ENCODE results near the gene SYNPO2. TPM values are rescaled to one million over a fixed set of nuclear protein-coding genes. Genes with fewer than 3 reads are reported as not detected.
A peak's percentile ranks its signal among the peaks of the same experiment; 100 is the strongest.

The SYNPO2 gene
- total RNA-seq, 4 donors from 2014 or later, result 998 to 4,186 (median 1,764) TPM

DNA sequence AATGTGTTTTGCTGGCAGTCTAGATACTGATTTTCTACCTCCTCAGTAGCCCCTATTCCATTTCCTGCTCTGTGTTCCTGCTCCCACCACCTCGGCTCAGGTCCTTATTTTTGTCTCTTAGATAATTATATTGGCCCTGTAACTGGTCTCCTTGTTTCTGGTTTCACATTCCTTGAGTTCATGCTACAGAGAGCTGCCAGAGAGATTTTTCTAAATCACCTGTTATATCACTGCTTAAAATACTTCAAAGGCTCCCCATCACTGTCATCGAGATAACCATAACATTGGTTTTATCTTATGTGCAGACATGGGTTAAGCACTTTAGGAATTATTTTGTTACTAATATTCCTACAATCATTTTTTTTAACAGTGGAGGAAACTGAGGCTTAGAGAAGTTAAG is 9.6 kb downstream of the SYNPO2 start:
- in situ Hi-C loops (cut with MboI; ENCODE audit: low sequenced_read_pairs in 4 of 4) (loop anchor here in 2 of 4 donors (10.0 kb wide), 1 partner anchor 123 kb away; no protein-coding TSS in a partner anchor), intact Hi-C loops (cut with DNase I; ENCODE audit: low total_unique reads) (loop anchor here (2.0 to 10.0 kb wide), 3 partner anchors 45 to 247 kb away; no protein-coding TSS in a partner anchor)
- Histone ChIP-seq H3K9me3 (no peaks in the 10 kb centered on the region), H3K36me3 (no peaks in the 10 kb centered on the region), H3K4me1 (peaks cover 37 to 53% of the 10 kb centered on the region in 2 donors), H3K27ac (peak overlapping the region; percentile 72 to 88 (median 85)), H3K4me3 (peak overlapping the region; percentile 6 to 25 (median 20)), H3K27me3 (no peaks in the 10 kb centered on the region)
- no peak for DNase-seq
- peak; percentile 14 to 22 for ATAC-seq
- TF ChIP-seq, protein P1, sequence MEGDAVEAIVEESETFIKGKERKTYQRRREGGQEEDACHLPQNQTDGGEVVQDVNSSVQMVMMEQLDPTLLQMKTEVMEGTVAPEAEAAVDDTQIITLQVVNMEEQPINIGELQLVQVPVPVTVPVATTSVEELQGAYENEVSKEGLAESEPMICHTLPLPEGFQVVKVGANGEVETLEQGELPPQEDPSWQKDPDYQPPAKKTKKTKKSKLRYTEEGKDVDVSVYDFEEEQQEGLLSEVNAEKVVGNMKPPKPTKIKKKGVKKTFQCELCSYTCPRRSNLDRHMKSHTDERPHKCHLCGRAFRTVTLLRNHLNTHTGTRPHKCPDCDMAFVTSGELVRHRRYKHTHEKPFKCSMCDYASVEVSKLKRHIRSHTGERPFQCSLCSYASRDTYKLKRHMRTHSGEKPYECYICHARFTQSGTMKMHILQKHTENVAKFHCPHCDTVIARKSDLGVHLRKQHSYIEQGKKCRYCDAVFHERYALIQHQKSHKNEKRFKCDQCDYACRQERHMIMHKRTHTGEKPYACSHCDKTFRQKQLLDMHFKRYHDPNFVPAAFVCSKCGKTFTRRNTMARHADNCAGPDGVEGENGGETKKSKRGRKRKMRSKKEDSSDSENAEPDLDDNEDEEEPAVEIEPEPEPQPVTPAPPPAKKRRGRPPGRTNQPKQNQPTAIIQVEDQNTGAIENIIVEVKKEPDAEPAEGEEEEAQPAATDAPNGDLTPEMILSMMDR (IDR thresholded peaks at IDR 0.05 in 4 of 5, conservative IDR thresholded peaks at IDR 0.05 in 1 of 5), result no peak
- TF ChIP-seq POLR2A (IDR thresholded peaks at IDR 0.05), result no peak

DNA sequence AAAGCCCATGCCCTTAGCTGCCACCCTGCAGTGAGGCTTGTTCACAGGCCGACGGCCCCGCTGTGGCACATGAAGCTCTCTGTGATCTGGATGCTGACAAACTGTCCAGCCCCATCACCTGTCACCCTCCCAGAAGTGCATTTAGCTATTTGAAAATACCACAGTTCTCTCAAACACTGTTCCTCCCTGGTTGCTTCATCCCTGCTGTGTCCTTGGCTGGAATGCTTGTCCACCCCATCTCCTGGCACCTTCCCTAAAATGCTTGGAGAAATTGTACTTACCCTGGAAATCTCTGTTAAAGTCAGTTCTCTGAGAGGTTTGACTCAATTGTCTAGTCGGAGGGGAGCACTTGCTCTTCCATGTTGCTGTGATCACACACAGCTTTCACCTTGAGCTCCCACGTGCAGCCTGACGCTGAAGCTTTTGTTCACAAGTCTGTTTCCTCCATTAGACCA is 10.1 kb downstream of the SYNPO2 start:
- Histone ChIP-seq H3K9me3 (no peaks in the 10 kb centered on the region), H3K27me3 (no peaks in the 10 kb centered on the region), H3K36me3 (no peaks in the 10 kb centered on the region), H3K27ac (peak overlapping the region; percentile 72 to 88 (median 85)), H3K4me1 (peaks cover 32 to 49% of the 10 kb centered on the region in 2 donors), H3K4me3 (peak overlapping the region; percentile 6 to 25 (median 20))
- ATAC-seq (peak; percentile 79 to 84), DNase-seq (peak; percentile 29 to 73)
- peak; percentile 12 to 20 for TF ChIP-seq POLR2A (IDR thresholded peaks at IDR 0.05)
- TF ChIP-seq, protein P1 (IDR thresholded peaks at IDR 0.05 in 4 of 5, conservative IDR thresholded peaks at IDR 0.05 in 1 of 5), result no peak
- in situ Hi-C loops (cut with MboI; ENCODE audit: low sequenced_read_pairs in 4 of 4), result loop anchor here in 2 of 4 donors (10.0 kb wide), 1 partner anchor 124 kb away; no protein-coding TSS in a partner anchor
- intact Hi-C loops (cut with DNase I; ENCODE audit: low total_unique reads), result loop anchor here (2.0 to 10.0 kb wide), 3 partner anchors 44 to 246 kb away; no protein-coding TSS in a partner anchor

DNA sequence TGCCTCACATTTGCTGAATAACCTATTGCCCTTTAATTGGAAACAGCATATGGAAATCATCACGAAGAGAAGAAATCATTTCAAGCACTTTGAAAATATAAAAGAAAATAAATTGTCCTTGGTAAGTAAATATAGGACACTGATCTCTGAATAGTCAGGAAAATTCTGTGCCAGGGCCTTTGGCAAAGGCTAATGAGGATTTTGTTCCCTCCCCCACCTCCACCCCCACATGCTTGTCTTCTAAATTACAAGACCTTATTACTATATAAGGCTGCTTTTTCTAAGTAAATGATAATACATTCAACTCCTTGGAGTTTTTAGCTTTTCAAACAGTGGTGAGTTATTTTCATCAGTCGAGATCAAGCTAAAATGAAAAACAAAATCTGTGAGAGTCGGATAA is 15.8 kb downstream of the SYNPO2 start:
- peaks cover 20 to 26% of the 10 kb centered on the region in 2 donors for H3K4me1 ChIP-seq
- H3K27me3 ChIP-seq, result no peaks in the 10 kb centered on the region
- H3K9me3 ChIP-seq, result no peaks in the 10 kb centered on the region
- in situ Hi-C loops (cut with MboI; ENCODE audit: low sequenced_read_pairs in 4 of 4), result no loop called here
- no peaks in the 10 kb centered on the region for H3K36me3 ChIP-seq
- TF ChIP-seq POLR2A (IDR thresholded peaks at IDR 0.05), result no peak
- TF ChIP-seq, protein P1 (IDR thresholded peaks at IDR 0.05 in 4 of 5, conservative IDR thresholded peaks at IDR 0.05 in 1 of 5), result no peak
- peak overlapping the region in 3 of 4 donors; percentile 2 to 34 (median 8) for H3K4me3 ChIP-seq
- ATAC-seq (no peak), DNase-seq (no peak)
- H3K27ac ChIP-seq, result peak overlapping the region; percentile 62 to 88 (median 78)
- intact Hi-C loops (cut with DNase I; ENCODE audit: low total_unique reads), result no loop called here

DNA sequence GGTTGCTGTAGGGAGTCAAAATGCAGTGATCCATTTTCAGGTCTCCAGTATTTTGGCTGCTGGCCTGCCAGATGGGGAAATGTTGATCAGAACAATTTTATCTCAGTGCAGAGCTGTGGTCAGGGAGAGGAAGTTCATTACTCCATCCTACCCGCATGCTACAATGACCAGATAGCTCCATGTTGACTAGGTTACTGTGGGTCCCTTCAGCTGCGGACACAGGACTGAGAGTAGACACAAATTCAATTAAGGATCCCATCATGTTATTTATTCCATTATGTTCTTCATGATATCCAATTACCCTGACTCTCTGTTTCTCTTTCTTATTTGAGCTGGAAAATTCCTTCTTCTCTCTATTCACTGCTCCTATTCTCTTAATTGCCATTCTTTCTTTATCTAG is 16.3 kb downstream of the SYNPO2 start:
- H3K4me3 ChIP-seq, result peak overlapping the region in 3 of 4 donors; percentile 8 to 34 (median 10)
- no peaks in the 10 kb centered on the region for H3K36me3 ChIP-seq
- no peaks in the 10 kb centered on the region for H3K9me3 ChIP-seq
- H3K27me3 ChIP-seq, result no peaks in the 10 kb centered on the region
- DNase-seq, result no peak
- H3K27ac ChIP-seq, result peak overlapping the region; percentile 62 to 88 (median 78)
- peaks cover 20 to 31% of the 10 kb centered on the region in 2 donors for H3K4me1 ChIP-seq
- intact Hi-C loops (cut with DNase I; ENCODE audit: low total_unique reads), result no loop called here
- ATAC-seq, result peak; percentile 39 to 50
- in situ Hi-C loops (cut with MboI; ENCODE audit: low sequenced_read_pairs in 4 of 4), result no loop called here
- TF ChIP-seq, protein P1 (IDR thresholded peaks at IDR 0.05 in 4 of 5, conservative IDR thresholded peaks at IDR 0.05 in 1 of 5), result no peak
- TF ChIP-seq POLR2A (IDR thresholded peaks at IDR 0.05), result no peak

Measured in gastrocnemius medialis (tissue), 4 donors.